Thyroid gland (tissue), 4 donors: Measurements from ENCODE around the gene CASKIN2.

Experiments
- POLR2A ChIP-seq, 2 donors: fragments of 450-650 bp; IDR thresholded peaks; one replicate each; pipeline ENCODE4 v1.6.1; 2017; ENCODE audit warnings: antibody characterized with exemption in 2 of 2, mild to moderate bottlenecking in 2 of 2, moderate library complexity in 1 of 2
- TF ChIP-seq, protein P1 (sequence below), 6 experiments: fragments of 200-600 bp in 3 of 6; fragments of 450-650 bp in 3 of 6; sonication (generic) in 3 of 6; IDR thresholded peaks; one replicate each; pipeline ENCODE4 v1.5.1; 2016 to 2019; ENCODE audit warnings: antibody characterized with exemption in 6 of 6, mild to moderate bottlenecking in 2 of 6, inconsistent platforms in 1 of 6, moderate library complexity in 1 of 6

DNA sequence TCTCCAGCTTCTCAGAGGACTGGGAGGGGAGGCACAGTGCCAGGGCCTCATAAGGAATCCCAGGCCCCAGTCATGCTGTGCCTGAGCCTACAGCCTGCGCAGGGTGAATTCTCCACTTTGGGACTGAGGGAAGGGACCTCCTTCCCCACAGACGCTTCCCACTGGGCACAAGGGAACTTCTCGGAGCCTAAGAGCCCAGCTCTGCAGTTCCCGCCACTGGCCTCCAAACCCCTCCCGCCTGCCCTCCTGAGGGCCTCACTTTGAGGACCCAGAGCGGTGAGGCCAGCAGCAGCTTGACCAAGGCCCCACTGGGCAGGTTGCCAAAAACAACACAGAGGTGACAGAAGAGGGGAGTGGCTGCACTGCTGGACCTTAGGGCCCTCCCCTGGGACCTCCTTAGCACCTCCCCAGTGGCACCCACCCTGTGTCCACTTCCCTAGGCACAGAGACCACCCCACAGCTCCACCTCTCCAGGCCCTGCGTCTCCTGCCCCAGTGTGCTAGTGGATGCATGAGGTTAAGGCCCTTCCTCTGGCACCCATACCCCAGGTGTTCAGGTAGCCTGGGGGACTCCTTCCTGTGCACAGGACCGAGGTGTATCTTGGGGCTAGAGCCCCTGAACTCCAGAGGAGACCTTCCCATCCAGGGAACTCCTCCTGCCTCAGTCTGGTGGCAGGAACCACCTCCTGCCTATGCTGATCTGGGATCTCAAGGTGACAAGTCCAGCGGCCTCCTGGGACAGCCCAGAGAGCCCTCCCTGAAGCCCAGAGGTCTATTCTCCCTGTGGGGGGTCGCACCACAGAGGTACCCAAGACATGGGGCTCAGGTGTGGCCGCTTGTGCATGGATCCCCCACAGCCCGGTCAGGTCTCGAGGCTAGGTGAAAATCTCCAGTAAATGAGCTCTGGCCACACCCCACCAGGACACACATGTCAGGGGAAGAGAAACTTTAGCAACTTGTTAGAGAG, 3.4 kb downstream of the CASKIN2 start:
- TF ChIP-seq, protein P1, sequence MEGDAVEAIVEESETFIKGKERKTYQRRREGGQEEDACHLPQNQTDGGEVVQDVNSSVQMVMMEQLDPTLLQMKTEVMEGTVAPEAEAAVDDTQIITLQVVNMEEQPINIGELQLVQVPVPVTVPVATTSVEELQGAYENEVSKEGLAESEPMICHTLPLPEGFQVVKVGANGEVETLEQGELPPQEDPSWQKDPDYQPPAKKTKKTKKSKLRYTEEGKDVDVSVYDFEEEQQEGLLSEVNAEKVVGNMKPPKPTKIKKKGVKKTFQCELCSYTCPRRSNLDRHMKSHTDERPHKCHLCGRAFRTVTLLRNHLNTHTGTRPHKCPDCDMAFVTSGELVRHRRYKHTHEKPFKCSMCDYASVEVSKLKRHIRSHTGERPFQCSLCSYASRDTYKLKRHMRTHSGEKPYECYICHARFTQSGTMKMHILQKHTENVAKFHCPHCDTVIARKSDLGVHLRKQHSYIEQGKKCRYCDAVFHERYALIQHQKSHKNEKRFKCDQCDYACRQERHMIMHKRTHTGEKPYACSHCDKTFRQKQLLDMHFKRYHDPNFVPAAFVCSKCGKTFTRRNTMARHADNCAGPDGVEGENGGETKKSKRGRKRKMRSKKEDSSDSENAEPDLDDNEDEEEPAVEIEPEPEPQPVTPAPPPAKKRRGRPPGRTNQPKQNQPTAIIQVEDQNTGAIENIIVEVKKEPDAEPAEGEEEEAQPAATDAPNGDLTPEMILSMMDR (IDR thresholded peaks at IDR 0.05) = no peak
- no peak for TF ChIP-seq POLR2A (IDR thresholded peaks at IDR 0.05)
